ENCODE measurements around the gene TCF12.

Gene TCF12

DNA sequence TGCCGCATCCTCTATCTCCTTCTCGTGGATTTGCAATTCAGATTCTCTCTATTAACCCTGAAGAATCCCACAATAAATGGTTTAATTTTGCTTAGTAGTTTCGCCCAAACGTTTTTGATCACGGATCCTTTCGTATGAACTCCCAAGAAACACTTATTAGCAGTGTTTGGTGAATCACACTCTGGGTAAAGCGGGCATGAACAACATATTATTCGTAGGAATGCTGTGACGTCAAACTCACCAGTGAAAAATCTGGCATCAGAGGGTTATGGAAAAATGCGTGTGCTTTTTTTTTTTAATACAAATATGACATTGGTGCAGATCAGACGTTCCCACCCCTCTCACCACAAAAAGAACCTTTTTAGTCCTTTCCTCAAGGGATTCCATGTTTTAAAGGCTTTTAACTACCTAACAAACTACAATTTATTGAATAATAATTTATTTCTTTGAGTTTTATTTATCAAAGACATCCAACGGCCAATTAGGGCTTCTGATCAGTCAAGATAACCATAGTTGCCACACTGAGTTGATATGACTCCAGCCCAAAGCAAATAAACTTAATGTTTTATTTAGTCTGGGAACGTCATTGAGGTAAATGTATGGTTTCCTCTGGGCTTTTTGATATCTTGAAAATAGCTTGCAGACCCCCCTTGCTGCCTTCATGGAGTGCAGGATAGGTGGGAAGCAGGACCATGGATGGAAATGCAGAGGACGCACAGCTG lies 412.3 kb downstream of the TCF12 start:
- TF ChIP-seq, protein P1, sequence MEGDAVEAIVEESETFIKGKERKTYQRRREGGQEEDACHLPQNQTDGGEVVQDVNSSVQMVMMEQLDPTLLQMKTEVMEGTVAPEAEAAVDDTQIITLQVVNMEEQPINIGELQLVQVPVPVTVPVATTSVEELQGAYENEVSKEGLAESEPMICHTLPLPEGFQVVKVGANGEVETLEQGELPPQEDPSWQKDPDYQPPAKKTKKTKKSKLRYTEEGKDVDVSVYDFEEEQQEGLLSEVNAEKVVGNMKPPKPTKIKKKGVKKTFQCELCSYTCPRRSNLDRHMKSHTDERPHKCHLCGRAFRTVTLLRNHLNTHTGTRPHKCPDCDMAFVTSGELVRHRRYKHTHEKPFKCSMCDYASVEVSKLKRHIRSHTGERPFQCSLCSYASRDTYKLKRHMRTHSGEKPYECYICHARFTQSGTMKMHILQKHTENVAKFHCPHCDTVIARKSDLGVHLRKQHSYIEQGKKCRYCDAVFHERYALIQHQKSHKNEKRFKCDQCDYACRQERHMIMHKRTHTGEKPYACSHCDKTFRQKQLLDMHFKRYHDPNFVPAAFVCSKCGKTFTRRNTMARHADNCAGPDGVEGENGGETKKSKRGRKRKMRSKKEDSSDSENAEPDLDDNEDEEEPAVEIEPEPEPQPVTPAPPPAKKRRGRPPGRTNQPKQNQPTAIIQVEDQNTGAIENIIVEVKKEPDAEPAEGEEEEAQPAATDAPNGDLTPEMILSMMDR (IDR thresholded peaks at IDR 0.05), result no peak

DNA sequence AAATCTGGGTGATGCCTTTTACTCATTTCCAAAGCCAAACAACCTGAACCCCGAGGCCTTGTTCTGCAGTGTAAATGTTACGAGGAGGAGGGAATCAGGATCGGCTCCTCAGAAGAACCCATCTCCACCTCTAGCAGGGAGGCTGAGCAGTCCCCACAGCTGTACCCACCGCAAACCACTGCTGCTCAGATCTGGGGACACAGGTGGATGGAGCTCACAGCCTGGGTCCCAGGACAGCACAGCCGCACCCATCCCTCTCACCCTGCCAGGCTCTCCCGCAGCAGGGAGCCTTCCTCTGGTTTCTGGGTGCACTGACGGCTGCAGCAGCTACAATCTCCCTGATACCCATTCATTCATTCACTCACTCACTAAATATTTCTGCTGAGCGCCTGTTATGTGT lies 413.9 kb downstream of the TCF12 start:
- TF ChIP-seq, protein P1 (IDR thresholded peaks at IDR 0.05), result no peak

DNA sequence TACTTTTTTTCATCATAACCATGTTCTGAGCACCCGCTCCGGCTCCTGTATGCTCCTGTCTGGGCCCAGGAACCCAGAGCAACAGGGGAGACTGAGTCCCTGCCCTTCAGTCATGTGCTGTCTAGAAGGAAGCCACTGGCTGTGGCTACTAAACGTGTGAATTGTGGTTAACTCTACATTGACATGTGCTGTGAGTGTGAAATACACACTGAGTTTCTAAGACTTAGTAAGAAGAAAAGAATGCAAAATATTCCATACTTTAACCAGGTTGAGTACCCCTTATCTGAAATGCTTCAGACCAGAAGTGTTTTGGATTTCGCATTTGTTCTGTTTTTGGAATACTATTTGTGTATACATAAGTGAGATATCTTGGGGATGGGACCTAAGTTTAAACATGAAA lies 415.0 kb downstream of the TCF12 start:
- TF ChIP-seq, protein P1 (IDR thresholded peaks at IDR 0.05), result no peak

DNA sequence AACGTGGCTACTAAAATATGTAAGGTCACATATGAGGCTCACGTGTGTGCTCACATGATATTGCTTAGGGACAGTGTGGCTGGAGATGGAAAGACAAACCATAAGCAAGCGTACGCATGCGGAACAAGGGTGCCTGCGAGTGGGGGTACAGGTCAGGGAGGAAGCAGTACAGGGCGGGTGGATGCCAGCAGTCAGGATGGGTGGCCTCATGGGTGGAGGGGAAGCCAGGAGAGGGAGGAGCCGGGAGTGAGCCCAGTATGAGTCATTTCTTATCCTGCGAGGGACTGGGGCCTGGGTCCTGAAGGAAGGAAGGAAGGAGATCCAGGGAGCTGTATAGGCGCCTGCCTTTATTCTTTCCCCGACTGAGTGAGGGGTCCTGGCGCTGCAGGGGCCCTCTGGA lies 415.8 kb downstream of the TCF12 start:
- TF ChIP-seq, protein P1 (IDR thresholded peaks at IDR 0.05), result no peak

DNA sequence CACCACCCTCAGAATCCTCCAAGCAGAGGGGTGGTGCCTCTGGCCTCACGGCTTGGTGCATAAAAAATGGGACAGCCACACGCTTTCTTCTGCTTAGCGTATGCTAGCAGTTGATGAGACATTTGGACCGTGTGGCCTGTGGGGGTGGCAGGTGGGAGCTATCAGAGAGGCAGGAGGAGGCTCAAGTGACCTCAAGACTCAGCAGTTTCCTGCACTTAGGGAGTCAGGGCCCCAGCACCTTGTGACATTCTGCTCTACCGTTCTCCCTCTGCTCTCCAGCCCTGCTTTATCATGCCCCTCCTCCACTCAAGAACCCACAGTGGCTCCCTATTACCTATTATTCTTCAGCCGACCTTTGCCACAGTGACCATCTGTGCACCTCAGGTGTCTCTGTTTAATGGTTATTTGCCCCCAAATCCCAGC lies 416.9 kb downstream of the TCF12 start:
- TF ChIP-seq, protein P1 (IDR thresholded peaks at IDR 0.05), result no peak

DNA sequence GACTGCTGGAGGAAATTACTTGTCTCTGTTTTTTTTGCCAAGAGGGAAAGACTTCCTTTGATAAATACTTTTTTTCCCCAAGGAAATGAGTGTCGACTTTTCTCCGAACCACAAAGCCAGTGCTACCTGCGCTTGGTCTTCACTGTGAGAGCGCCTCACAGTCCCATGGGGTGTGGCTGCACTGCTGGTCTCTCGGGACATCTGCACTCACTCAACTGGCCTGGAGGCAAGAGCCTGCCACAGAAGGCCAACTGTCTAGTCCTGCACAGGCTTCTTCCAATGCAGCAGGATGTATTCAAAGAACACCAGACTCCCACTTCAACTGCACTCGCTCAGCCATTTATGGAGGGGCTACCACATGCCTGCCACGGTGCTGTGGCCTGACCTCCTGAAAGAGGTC lies 417.3 kb downstream of the TCF12 start:
- TF ChIP-seq, protein P1 (IDR thresholded peaks at IDR 0.05), result no peak

DNA sequence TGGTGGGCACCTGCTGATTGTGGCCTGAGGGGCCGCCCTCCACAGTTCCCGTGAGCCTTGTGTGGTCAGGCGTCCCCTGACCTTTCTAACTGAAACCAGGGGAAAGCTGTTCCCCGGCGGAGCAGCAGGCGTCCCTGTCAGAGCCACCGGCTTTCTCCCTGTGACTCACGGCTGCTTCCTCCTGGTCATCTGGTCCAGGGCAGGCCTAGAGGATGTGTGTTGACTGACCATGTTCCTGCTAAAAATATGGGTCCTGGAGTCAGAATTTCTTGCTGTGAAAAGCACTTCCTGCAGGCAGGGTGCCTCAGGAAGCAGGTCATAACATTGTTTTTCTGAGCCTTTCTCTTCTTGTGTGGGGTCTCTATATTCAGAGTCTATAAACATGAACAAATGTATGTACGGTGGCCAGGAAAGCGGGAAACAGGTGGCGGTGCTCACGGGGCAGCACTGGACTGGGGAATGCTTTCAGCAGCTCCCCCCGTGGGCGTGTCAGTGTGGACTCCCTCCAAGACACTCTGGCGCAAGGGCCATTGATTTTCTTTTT lies 419.5 kb downstream of the TCF12 start:
- TF ChIP-seq, protein P1 (IDR thresholded peaks at IDR 0.05), result no peak

Data from LNCAP (cell line).